Measurements from ENCODE around the gene CLDN4.
"Not testable (repeated sequence)": the region's sequence is repeated elsewhere in the genome, so short reads cannot be mapped to it uniquely, and the experiment has no call there.

The CLDN4 gene

GRCh38 chr7:73831584-73831833 is 713 bp downstream of the CLDN4 start:
- no peak overlapping the region for H3K4me3 ChIP-seq (ENCODE audit: control insufficient read depth, low read depth, low read length)
- no peak for DNase-seq (ENCODE audit: low read depth)
- TF ChIP-seq CTCF (conservative IDR thresholded peaks at IDR 0.05; ENCODE audit: control insufficient read depth, insufficient read depth, low read depth, low read length): no peak

- no peak for DNase-seq (ENCODE audit: low read depth)
- no peak overlapping the region for H3K4me3 ChIP-seq (ENCODE audit: control insufficient read depth, low read depth, low read length)
- no peak for TF ChIP-seq CTCF (conservative IDR thresholded peaks at IDR 0.05; ENCODE audit: control insufficient read depth, insufficient read depth, low read depth, low read length)
These were observed 1.2 kb downstream of the CLDN4 start for GRCh38 chr7:73831834-73832651.

GRCh38 chr7:73832806-73833205 is 2.0 kb downstream of the CLDN4 start:
- H3K4me3 ChIP-seq (ENCODE audit: control insufficient read depth, low read depth, low read length): no peak overlapping the region
- DNase-seq (ENCODE audit: low read depth): no peak
- no peak for TF ChIP-seq CTCF (conservative IDR thresholded peaks at IDR 0.05; ENCODE audit: control insufficient read depth, insufficient read depth, low read depth, low read length)

- no peak for DNase-seq (ENCODE audit: low read depth)
- H3K4me3 ChIP-seq (ENCODE audit: control insufficient read depth, low read depth, low read length): no peak overlapping the region
- TF ChIP-seq CTCF (conservative IDR thresholded peaks at IDR 0.05; ENCODE audit: control insufficient read depth, insufficient read depth, low read depth, low read length): no peak
These were observed 2.6 kb downstream of the CLDN4 start for GRCh38 chr7:73833251-73833919.

GRCh38 chr7:73834626-73835191 is 3.9 kb downstream of the CLDN4 start:
- TF ChIP-seq CTCF (conservative IDR thresholded peaks at IDR 0.05; ENCODE audit: control insufficient read depth, insufficient read depth, low read depth, low read length): no peak
- no peak overlapping the region for H3K4me3 ChIP-seq (ENCODE audit: control insufficient read depth, low read depth, low read length)
- DNase-seq (ENCODE audit: low read depth): no peak

- not testable (repeated sequence) for DNase-seq (ENCODE audit: low read depth)
These were observed 6.4 kb downstream of the CLDN4 start for GRCh38 chr7:73837167-73837566.

GRCh38 chr7:73838642-73839041 is 7.8 kb downstream of the CLDN4 start:
- H3K4me3 ChIP-seq (ENCODE audit: control insufficient read depth, low read depth, low read length): no peak overlapping the region
- no peak for TF ChIP-seq CTCF (conservative IDR thresholded peaks at IDR 0.05; ENCODE audit: control insufficient read depth, insufficient read depth, low read depth, low read length)
- DNase-seq (ENCODE audit: low read depth): no peak

More at GRCh38 chr7:73837167-73837566, 6.4 kb downstream of the CLDN4 start:
- not testable (repeated sequence) for H3K4me3 ChIP-seq (ENCODE audit: control insufficient read depth, low read depth, low read length)
